ENCODE results near the gene GRPR.

GRPR gene

GRCh38 chrX:16123222-16123786, at the start of gene GRPR:
GRPR (plus strand) TSS chrX:16123565; CDS start chrX:16123954, 389 bp downstream.
- peak; percentile 13 for DNase-seq

GRCh38 chrX:16075087-16075486, 48.3 kb upstream of the GRPR start:
- no peak for DNase-seq

- DNase-seq, result no peak
Measured at GRCh38 chrX:16076834-16077233, 46.5 kb upstream of the GRPR start.

- DNase-seq, result no peak
Measured at GRCh38 chrX:16077811-16078210, 45.6 kb upstream of the GRPR start.

- no peak for DNase-seq
Measured at GRCh38 chrX:16081357-16081756, 42.0 kb upstream of the GRPR start.

GRCh38 chrX:16082470-16083085, 40.8 kb upstream of the GRPR start:
- no peak for DNase-seq

- DNase-seq, result no peak
Measured at GRCh38 chrX:16087076-16087475, 36.3 kb upstream of the GRPR start.

GRCh38 chrX:16089086-16089485, 34.3 kb upstream of the GRPR start:
- DNase-seq, result no peak

GRCh38 chrX:16096141-16096540, 27.2 kb upstream of the GRPR start:
- DNase-seq, result no peak

GRCh38 chrX:16100673-16101072, 22.7 kb upstream of the GRPR start:
- no peak for DNase-seq

- no peak for DNase-seq
Measured at GRCh38 chrX:16101581-16101980, 21.8 kb upstream of the GRPR start.

GRCh38 chrX:16103625-16104024, 19.7 kb upstream of the GRPR start:
- no peak for DNase-seq

- no peak for DNase-seq
Measured at GRCh38 chrX:16112428-16112827, 10.9 kb upstream of the GRPR start.

GRCh38 chrX:16113978-16114565, 9.3 kb upstream of the GRPR start:
- DNase-seq, result no peak

- DNase-seq, result no peak
Measured at GRCh38 chrX:16114611-16115010, 8.8 kb upstream of the GRPR start.

GRCh38 chrX:16119353-16120220, 3.8 kb upstream of the GRPR start:
- no peak for DNase-seq

GRCh38 chrX:16120431-16120830, 2.9 kb upstream of the GRPR start:
- DNase-seq, result no peak

GRCh38 chrX:16124201-16124600, 836 bp downstream of the GRPR start:
- no peak for DNase-seq

GRCh38 chrX:16125520-16126149, 2.3 kb downstream of the GRPR start:
- no peak for DNase-seq

- DNase-seq, result no peak
Measured at GRCh38 chrX:16130707-16131106, 7.3 kb downstream of the GRPR start.

- DNase-seq, result no peak
Measured at GRCh38 chrX:16134936-16135335, 11.6 kb downstream of the GRPR start.

GRCh38 chrX:16136080-16136479, 12.7 kb downstream of the GRPR start:
- DNase-seq, result no peak

GRCh38 chrX:16137416-16138107, 14.2 kb downstream of the GRPR start:
- DNase-seq, result no peak

Data from stimulated activated naive CD4-positive, alpha-beta T cell treated with Interleukin-2 at 50 U/mL for 16 hours (primary cell).